HG03139 (cell line): Measurements from ENCODE around the gene TIMM23B.
"Not testable (repeated sequence)": the region's sequence is repeated elsewhere in the genome, so short reads cannot be mapped to it uniquely, and the experiment has no call there.

Source experiments
- ATAC-seq: cut with Tn5 transposase; IDR thresholded peaks from one replicate; pipeline ENCODE4 v1.9.1; 2021; ENCODE audit not compliant: unreplicated experiment

TIMM23B gene

GRCh38 chr10:49941447-49942338, at the start of gene TIMM23B, which contains the start of gene PARG:
Gene TIMM23B (plus strand): TSS chr10:49942053. CDS start chr10:49942195, 142 bp downstream.
Gene PARG (minus strand): TSS chr10:49942027. CDS start chr10:49941725, 302 bp downstream.
- ATAC-seq: peak; percentile 62

- not testable (repeated sequence) for ATAC-seq
These were observed 41.9 kb upstream of the TIMM23B start for GRCh38 chr10:49899999-49900398.

GRCh38 chr10:49900406-49900805, 41.4 kb upstream of the TIMM23B start:
- not testable (repeated sequence) for ATAC-seq

- not testable (repeated sequence) for ATAC-seq
These were observed 38.0 kb upstream of the TIMM23B start for GRCh38 chr10:49903829-49904228.

- not testable (repeated sequence) for ATAC-seq
These were observed 33.4 kb upstream of the TIMM23B start for GRCh38 chr10:49908290-49909080.

- not testable (repeated sequence) for ATAC-seq
These were observed 31.6 kb upstream of the TIMM23B start for GRCh38 chr10:49910295-49910694.

DNA sequence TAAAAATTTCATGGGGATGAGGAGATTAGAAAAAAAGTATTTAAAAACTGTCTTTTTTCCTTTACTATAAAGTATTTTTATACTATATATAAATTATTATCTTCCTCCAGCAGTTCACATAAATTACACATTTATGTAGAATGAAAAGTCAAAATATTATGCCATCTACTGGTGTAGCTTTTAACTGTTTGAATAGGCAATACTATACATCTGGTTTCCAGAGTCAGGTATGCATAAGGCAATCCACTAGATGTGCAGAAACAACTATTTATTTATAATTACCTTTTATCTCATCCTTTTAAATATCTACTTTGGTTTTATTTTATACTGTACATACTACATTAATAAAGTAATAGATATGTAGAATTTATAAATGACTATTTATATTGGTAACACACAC, 25.4 kb upstream of the TIMM23B start:
- not testable (repeated sequence) for ATAC-seq

- not testable (repeated sequence) for ATAC-seq
These were observed 23.9 kb upstream of the TIMM23B start for GRCh38 chr10:49917927-49918326.

- ATAC-seq: not testable (repeated sequence)
These were observed 19.8 kb upstream of the TIMM23B start for GRCh38 chr10:49922041-49922440.

DNA sequence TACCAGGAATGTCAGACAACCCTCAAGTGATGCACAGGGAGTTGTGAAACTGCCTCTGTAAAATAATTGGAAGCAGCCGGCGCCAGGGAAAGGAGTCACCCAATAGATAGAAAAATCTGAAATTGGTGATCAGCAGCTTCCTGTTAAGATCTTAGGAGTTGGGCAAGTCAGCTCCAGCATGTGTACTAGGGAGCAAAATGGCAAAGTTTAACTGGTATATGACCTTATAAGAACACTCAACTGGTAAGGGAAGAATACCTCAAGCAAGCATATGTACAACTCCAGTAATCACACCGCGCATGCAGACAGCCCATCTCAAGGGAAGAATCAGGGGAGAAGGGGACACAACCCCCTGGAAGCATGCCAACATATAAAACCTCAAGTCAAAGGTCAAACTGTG, 18.3 kb upstream of the TIMM23B start:
- not testable (repeated sequence) for ATAC-seq

DNA sequence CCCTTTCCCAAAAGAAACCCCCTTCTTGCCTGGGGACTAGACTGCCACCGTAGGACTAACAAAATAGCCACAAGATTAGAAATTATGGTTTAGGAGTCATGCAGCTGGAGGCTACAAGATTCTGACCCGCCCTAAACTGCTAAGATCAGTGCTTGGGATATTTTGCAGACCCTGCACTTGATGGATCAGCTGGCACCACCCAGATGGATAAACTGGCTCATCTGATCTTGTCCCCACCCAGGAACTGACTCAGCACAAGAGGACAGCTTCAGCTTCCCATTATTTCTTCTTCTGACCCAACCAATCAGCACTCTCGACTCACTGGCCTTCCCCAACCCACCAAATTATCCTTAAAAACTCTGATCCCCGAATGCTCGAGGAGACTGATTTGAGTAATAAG, 10.6 kb upstream of the TIMM23B start:
- not testable (repeated sequence) for ATAC-seq

- not testable (repeated sequence) for ATAC-seq
These were observed 9.7 kb upstream of the TIMM23B start for GRCh38 chr10:49931959-49932728.

- ATAC-seq: peak; percentile 10
These were observed 469 bp downstream of the TIMM23B start for GRCh38 chr10:49942339-49942705.

DNA sequence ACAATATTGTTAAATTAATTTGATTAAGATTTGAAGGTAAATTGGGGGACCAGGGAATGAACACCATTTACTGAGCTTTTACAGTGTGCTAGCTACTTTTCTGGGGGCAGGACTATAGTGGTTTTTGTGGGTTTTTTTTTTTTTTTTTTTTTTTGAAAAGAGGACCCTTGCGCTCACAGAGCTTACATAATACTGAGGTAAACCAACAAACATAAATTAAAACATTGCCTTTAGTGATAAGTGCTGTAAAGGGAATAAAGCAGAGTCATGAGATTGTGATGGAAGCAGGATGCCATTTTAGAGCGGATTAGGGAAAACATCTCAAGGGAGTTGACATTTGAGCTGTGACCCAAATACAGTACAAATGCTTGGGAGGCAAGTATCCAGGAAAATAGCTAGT, 1.8 kb downstream of the TIMM23B start:
- ATAC-seq: not testable (repeated sequence)

- not testable (repeated sequence) for ATAC-seq
These were observed 6.3 kb downstream of the TIMM23B start for GRCh38 chr10:49948142-49948541.

DNA sequence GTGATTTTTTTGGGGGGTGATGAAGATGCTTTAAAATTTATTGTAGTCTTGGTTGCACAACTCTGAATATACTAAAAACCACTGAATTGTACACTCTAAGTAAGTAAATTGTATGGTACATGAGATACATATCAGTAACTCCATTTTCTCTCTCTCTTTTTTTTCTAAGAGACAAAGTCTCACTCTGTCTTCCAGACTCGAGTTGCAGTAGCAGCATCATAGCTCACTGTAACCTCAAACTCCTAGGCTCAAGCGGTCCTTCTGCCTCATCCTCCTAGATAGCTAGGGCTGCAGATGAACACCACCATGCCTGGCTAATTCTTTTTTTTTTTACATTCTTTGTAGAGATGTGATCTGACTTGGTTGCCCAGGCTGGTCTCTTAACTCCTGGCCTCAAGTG, 6.9 kb downstream of the TIMM23B start:
- ATAC-seq: not testable (repeated sequence)

GRCh38 chr10:49952006-49952405, 10.2 kb downstream of the TIMM23B start:
- ATAC-seq: not testable (repeated sequence)

DNA sequence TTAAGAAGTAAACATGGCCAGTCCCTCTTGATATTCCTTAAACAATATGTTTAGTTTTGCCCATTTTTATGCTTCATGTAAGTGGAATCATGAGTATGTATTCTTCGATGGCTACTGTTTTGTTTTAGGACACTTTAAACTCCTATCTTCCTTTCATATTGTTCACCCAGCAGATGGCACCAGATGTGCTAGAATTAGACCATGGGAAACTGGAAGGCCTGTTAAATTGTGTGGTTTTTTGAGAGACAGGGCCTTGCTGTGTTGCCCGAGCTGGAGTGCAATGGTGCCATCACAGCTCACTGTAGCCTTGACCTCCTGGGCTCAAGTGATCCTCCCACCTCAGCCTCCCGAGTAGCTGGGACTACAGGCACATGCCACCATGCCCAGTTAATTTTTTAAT, 11.3 kb downstream of the TIMM23B start:
- ATAC-seq: not testable (repeated sequence)

DNA sequence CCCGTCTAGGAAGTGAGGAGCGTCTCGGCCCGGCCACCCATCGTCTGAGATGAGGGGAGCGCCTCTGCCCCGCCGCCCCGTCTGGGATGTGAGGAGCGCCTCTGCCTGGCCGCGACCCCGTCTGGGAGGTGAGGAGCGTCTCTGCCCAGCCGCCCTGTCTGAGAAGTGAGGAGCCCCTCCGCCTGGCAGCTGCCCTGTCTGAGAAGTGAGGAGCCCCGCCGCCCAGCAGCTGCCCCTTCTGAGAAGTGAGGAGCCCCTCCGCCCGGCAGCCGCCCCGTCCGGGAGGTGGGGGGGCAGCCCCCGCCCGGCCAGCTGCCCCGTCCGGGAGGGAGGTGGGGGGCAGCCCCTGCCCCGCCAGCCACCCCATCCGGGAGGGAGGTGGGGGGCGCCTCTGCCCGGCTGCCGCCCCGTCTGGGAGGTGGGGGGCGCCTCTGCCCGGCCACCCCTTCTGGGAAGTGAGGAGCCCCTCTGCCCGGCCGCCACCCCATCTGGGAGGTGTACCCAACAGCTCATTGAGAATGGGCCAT, 28.5 kb downstream of the TIMM23B start:
- ATAC-seq: not testable (repeated sequence)

DNA sequence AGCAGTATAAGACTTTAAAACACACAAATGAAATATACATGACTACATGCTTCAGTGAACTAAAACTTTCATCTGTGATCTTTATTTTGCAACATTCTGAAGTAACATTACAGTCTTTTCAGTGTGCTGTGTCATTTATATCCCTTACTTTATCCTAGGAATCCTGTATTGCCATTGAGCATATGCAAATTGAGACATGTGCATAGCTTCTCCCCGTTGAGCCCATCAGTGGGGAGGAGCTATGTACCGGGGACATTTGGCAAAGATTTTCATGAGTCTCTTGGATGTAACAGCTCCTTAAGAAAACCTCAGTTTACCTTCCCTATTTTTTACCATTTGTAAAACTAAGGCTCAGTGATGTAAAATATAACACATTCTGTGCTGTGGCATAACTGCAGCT, 29.6 kb downstream of the TIMM23B start:
- not testable (repeated sequence) for ATAC-seq

DNA sequence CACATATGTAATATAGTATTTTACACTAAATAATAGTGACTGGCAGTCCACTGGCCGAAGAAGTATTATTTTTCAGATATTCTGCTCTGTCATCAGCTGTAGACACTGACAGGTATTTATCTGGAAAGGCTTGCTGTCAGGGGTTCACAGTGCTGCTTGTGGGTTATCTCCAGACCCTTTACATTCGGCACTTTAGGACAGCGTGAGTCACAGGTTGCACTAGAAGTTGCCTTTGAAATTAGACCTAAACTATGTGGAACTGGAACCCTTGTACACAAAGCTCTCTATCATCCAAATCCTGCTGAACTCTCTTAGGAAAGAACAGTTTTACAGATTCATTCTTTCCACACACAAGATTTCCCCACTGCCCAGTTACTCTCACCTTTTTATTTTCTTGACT, 30.2 kb downstream of the TIMM23B start:
- ATAC-seq: not testable (repeated sequence)
